SH-SY5Y (cell line): ENCODE results near the gene TBCD.

Source experiments
- GATA2 ChIP-seq: IDR thresholded peaks from 2 replicates; pipeline ENCODE4 v1.6.1; 2011; ENCODE audit warnings: mild to moderate bottlenecking, low read depth, low read length
- GATA3 ChIP-seq: IDR thresholded peaks from 2 replicates; pipeline ENCODE4 v1.6.1; 2011; ENCODE audit warnings: low read depth, mild to moderate bottlenecking, low read length, moderate library complexity

DNA sequence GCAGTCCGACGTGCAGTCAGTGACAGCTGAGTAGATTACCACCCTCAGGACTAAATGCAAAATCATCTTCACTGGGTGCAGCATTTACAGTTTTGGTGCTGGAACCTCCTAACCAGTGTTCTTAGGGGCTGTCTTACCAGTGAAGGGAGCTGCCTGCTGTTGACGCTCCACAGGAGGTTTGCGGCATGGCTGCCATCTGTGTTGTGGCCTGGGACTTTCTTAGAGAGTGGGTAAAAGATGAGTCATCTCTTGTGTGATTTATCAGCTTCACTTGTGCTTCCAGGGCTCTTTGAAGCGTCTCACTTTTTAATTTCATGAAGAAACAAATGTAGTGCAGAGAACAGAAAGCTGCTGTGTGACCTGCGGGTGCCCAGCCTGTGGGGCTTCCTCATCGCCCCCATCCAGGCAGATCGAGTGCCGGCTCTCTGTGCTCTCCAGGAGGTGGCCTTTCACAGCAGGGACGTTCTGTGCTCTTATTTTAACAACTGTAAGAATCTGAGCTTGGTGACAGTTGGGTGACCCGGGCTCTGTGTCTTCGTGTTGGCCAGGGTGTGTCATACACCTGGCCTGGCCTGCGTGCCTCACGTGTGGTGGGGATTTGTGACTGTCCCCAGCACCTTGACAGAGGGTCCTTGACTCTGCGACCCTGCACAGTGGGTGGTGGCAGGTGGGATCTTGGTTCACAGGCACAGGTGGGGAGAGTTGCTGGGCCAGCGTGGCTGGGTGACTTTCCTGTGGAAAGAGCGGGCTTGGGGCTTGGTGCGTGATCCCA is 112.3 kb downstream of the TBCD start:
- TF ChIP-seq GATA2, result no peak
- TF ChIP-seq GATA3, result no peak
